Left renal pelvis (tissue), 4 donors: ENCODE results near the gene MYMX. TPM values are rescaled to one million over a fixed set of nuclear protein-coding genes. Genes with fewer than 3 reads are reported as not detected.
A peak's percentile ranks its signal among the peaks of the same experiment; 100 is the strongest.

Source experiments
- DNase-seq, 4 donors: peaks; one replicate each; pipeline ENCODE4 v3.0.0-alpha.2; 2013; ENCODE audit warnings: low read depth in 4 of 4, low spot score in 3 of 4
- polyA plus RNA-seq, 4 donors: library from polyadenylated mRNA; unstranded; fragments of 120-200 nt; gene quantifications; one replicate each; pipeline ENCODE4 v1.2.1, GENCODE V29; 2013; ENCODE audit not compliant: insufficient read length in 4 of 4

Gene MYMX
- polyA plus RNA-seq, 4 donors = 0.33 to 1.2 (median 0.83) TPM

GRCh38 chr6:44260451-44261297 is 43.9 kb downstream of the MYMX start:
- no peak for DNase-seq

GRCh38 chr6:44261581-44261980 is 44.9 kb downstream of the MYMX start:
- no peak for DNase-seq

GRCh38 chr6:44262467-44263353 is 46.0 kb downstream of the MYMX start:
- DNase-seq = no peak

- DNase-seq = no peak
These were observed 46.8 kb downstream of the MYMX start for GRCh38 chr6:44263354-44264100.

- DNase-seq = no peak
These were observed 47.7 kb downstream of the MYMX start for GRCh38 chr6:44264154-44265006.

GRCh38 chr6:44265007-44265721 is 48.4 kb downstream of the MYMX start, which contains the start of gene NFKBIE:
NFKBIE (minus strand) TSS chr6:44265551; CDS start chr6:44265346, 205 bp downstream.
- peak in 3 of 4 donors; percentile 83 to 85 (median 84) for DNase-seq

- DNase-seq = no peak
These were observed 49.1 kb downstream of the MYMX start for GRCh38 chr6:44265722-44266233.

GRCh38 chr6:44266347-44266746 is 49.6 kb downstream of the MYMX start:
- DNase-seq = no peak

- no peak for DNase-seq
These were observed 50.5 kb downstream of the MYMX start for GRCh38 chr6:44267252-44267651.

Other genes with a start within 250 kb of the MYMX start
- 10 to 100 TPM; 37.0 to 44.0 (median 38.1) TPM for gene MRPL14, start 89.5 kb upstream of the MYMX start, polyA plus RNA-seq
- gene TMEM63B, start 89.4 kb upstream of the MYMX start, polyA plus RNA-seq = 10 to 100 TPM; 23.9 to 37.9 (median 31.3) TPM
- under 1 TPM in 3 of 4 donors, not detected in 1; 0.07 to 0.37 (median 0.08) TPM for gene CAPN11, start 58.1 kb upstream of the MYMX start, polyA plus RNA-seq
- gene SLC29A1, start 6.7 kb downstream of the MYMX start, polyA plus RNA-seq = 10 to 100 TPM; 29.9 to 38.7 (median 34.6) TPM
- 1,000 to 10,000 TPM; 1,104 to 1,369 (median 1,222) TPM for gene HSP90AB1, start 30.2 kb downstream of the MYMX start, polyA plus RNA-seq
- 10 to 100 TPM; 51.5 to 57.5 (median 54.1) TPM for gene SLC35B2, start 40.6 kb downstream of the MYMX start, polyA plus RNA-seq
- gene NFKBIE, start 48.6 kb downstream of the MYMX start, polyA plus RNA-seq = 10 to 100 TPM in 3 of 4 donors, 1 to 10 TPM in 1; 6.2 to 11.9 (median 10.6) TPM
- 1 to 10 TPM in 3 of 4 donors, under 1 TPM in 1; 0.62 to 1.5 (median 1.1) TPM for gene TMEM151B, start 53.5 kb downstream of the MYMX start, polyA plus RNA-seq
- 10 to 100 TPM; 11.1 to 21.8 (median 14.5) TPM for gene AARS2, start 96.4 kb downstream of the MYMX start, polyA plus RNA-seq
- gene SPATS1, start 125.7 kb downstream of the MYMX start, polyA plus RNA-seq = not detected
- 10 to 100 TPM; 31.5 to 48.6 (median 40.7) TPM for gene CDC5L, start 170.8 kb downstream of the MYMX start, polyA plus RNA-seq